Measurements from ENCODE around the gene DUSP2. TPM values are rescaled to one million over a fixed set of nuclear protein-coding genes. Genes with fewer than 3 reads are reported as not detected.

DUSP2 gene
- total and polyA plus RNA-seq, 8 donors: 0.82 to 5.7 (median 1.7) TPM

DNA sequence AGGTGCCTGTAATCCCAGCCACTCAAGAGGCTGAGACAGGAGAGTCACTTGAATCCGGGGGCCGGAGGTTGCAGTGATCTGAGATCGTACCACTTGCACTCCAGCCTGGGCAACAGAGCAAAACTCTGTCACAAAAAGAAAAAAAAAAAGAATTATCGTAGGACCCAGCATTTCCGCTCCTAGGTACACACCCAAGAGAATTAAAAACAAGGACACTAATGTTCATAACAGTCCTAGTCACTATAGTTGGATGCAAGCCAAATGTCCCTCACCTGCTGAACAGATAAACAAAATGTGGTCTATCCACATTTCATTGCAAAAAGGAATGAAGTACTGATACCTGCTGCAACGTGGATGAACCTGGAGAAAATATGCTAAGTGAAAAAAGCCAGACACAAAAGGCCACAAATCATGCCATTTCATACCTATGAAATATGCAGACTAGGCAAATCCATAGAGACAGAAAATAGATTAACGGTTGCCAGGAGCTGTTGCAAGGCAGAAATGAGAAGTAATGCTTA lies 50.1 kb downstream of the DUSP2 start:
- intact Hi-C loops (cut with DNase I): no loop called here
- H3K27ac ChIP-seq: no peak overlapping the region
- no peaks in the 10 kb centered on the region for H3K9me3 ChIP-seq
- H3K4me1 ChIP-seq: no peaks in the 10 kb centered on the region
- ATAC-seq (no peak), DNase-seq (no peak)
- TF ChIP-seq, protein P1, sequence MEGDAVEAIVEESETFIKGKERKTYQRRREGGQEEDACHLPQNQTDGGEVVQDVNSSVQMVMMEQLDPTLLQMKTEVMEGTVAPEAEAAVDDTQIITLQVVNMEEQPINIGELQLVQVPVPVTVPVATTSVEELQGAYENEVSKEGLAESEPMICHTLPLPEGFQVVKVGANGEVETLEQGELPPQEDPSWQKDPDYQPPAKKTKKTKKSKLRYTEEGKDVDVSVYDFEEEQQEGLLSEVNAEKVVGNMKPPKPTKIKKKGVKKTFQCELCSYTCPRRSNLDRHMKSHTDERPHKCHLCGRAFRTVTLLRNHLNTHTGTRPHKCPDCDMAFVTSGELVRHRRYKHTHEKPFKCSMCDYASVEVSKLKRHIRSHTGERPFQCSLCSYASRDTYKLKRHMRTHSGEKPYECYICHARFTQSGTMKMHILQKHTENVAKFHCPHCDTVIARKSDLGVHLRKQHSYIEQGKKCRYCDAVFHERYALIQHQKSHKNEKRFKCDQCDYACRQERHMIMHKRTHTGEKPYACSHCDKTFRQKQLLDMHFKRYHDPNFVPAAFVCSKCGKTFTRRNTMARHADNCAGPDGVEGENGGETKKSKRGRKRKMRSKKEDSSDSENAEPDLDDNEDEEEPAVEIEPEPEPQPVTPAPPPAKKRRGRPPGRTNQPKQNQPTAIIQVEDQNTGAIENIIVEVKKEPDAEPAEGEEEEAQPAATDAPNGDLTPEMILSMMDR (IDR thresholded peaks at IDR 0.05): no peak
- no peaks in the 10 kb centered on the region for H3K27me3 ChIP-seq
- no peak overlapping the region for H3K4me3 ChIP-seq
- no peaks in the 10 kb centered on the region for H3K36me3 ChIP-seq

DNA sequence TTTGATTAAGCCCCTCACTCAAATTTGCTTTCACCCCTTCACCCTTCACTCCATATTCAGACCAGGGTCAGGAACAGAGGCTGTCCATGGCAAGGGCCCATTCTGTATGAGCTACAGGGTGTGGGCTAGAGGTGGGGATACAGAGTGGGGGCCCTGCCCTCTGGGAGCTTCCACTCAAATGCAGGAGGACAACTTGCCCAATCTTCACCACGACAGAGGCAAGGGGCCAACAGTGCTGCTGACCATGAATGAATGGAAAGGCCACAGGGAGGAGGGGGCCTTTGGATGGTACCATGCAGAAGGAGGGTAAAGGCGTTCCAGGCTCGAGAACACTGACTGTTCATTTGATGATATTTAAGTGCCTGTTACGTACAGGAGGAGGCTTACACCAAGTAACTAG lies 51.7 kb downstream of the DUSP2 start:
- no peaks in the 10 kb centered on the region for H3K9me3 ChIP-seq
- H3K4me1 ChIP-seq: no peaks in the 10 kb centered on the region
- intact Hi-C loops (cut with DNase I): no loop called here
- TF ChIP-seq, protein P1 (IDR thresholded peaks at IDR 0.05): no peak
- no peak overlapping the region for H3K27ac ChIP-seq
- no peaks in the 10 kb centered on the region for H3K36me3 ChIP-seq
- H3K27me3 ChIP-seq: peaks cover 0 to 9% of the 10 kb centered on the region in 2 donors
- H3K4me3 ChIP-seq: no peak overlapping the region
- DNase-seq: no peak
- no peak for ATAC-seq

Other genes with a start within 250 kb of the DUSP2 start
- 10 to 100 TPM; 17.4 to 23.5 TPM for gene ANKRD36C, start 153.6 kb downstream of the DUSP2 start, total RNA-seq
- 10 to 100 TPM; 11.8 to 50.5 (median 42.7) TPM for gene ANKRD36C, start 153.6 kb downstream of the DUSP2 start, polyA plus RNA-seq (ENCODE audit: insufficient read length in 6 of 6)
- 1 to 10 TPM; 2.8 to 7.3 TPM for gene GPAT2, start 110.5 kb downstream of the DUSP2 start, total RNA-seq
- gene GPAT2, start 110.5 kb downstream of the DUSP2 start, polyA plus RNA-seq (ENCODE audit: insufficient read length in 6 of 6): 1 to 10 TPM; 2.7 to 6.2 (median 3.4) TPM
- under 1 TPM; 0.20 to 0.34 TPM for gene ADRA2B, start 28.9 kb downstream of the DUSP2 start, total RNA-seq
- gene ADRA2B, start 28.9 kb downstream of the DUSP2 start, polyA plus RNA-seq (ENCODE audit: insufficient read length in 6 of 6): 1 to 10 TPM in 5 of 6 donors, under 1 TPM in 1; 0.74 to 2.3 (median 1.3) TPM
- gene ASTL, start 6.9 kb downstream of the DUSP2 start, total RNA-seq: not detected
- gene ASTL, start 6.9 kb downstream of the DUSP2 start, polyA plus RNA-seq (ENCODE audit: insufficient read length in 6 of 6): under 1 TPM in 5 of 6 donors, not detected in 1; 0.11 to 0.30 (median 0.21) TPM
- 100 to 1,000 TPM; 132 to 142 TPM for gene STARD7, start 63.4 kb upstream of the DUSP2 start, total RNA-seq
- 100 to 1,000 TPM in 5 of 6 donors, 10 to 100 TPM in 1; 99.2 to 120 (median 108) TPM for gene STARD7, start 63.4 kb upstream of the DUSP2 start, polyA plus RNA-seq (ENCODE audit: insufficient read length in 6 of 6)
- 10 to 100 TPM; 66.1 to 79.9 TPM for gene TMEM127, start 120.6 kb upstream of the DUSP2 start, total RNA-seq
- 10 to 100 TPM; 29.1 to 36.1 (median 33.7) TPM for gene TMEM127, start 120.6 kb upstream of the DUSP2 start, polyA plus RNA-seq (ENCODE audit: insufficient read length in 6 of 6)
- gene CIAO1, start 120.8 kb upstream of the DUSP2 start, total RNA-seq: 10 to 100 TPM; 59.8 to 69.1 TPM
- 10 to 100 TPM; 60.7 to 72.8 (median 63.2) TPM for gene CIAO1, start 120.8 kb upstream of the DUSP2 start, polyA plus RNA-seq (ENCODE audit: insufficient read length in 6 of 6)
- 10 to 100 TPM; 82.7 to 96.1 TPM for gene SNRNP200, start 160.1 kb upstream of the DUSP2 start, total RNA-seq
- 100 to 1,000 TPM; 184 to 209 (median 197) TPM for gene SNRNP200, start 160.1 kb upstream of the DUSP2 start, polyA plus RNA-seq (ENCODE audit: insufficient read length in 6 of 6)
- gene ITPRIPL1, start 179.9 kb upstream of the DUSP2 start, total RNA-seq: 1 to 10 TPM; 1.3 to 2.3 TPM
- 1 to 10 TPM; 4.2 to 6.1 (median 5.4) TPM for gene ITPRIPL1, start 179.9 kb upstream of the DUSP2 start, polyA plus RNA-seq (ENCODE audit: insufficient read length in 6 of 6)
- gene NCAPH, start 190.3 kb upstream of the DUSP2 start, total RNA-seq: 1 to 10 TPM; 4.4 to 5.7 TPM
- gene NCAPH, start 190.3 kb upstream of the DUSP2 start, polyA plus RNA-seq (ENCODE audit: insufficient read length in 6 of 6): 10 to 100 TPM; 14.0 to 32.7 (median 17.5) TPM

All from left lung (tissue), 10 donors.